IMR-90 (cell line): ENCODE results near the gene AKR1C4. TPM values are rescaled to one million over a fixed set of nuclear protein-coding genes. Genes with fewer than 3 reads are reported as not detected.

ENCODE experiments used
- ATAC-seq: fragments of 200-7000 bp; cut with Tn5 transposase; 2 replicates; pipeline ENCODE4 v1.9.1; 2020; ENCODE audit warnings: low read depth, mild to moderate bottlenecking, moderate library complexity
- BruUV-seq: library from RNA; stranded (reverse); fragments of 400-500 nt; replicated peaks from 2 replicates; lab custom pipeline; 2021; lab: Mats Ljungman, UMichigan
- CTCF ChIA-PET: fragments of 300-600 bp; formaldehyde crosslinking; extraction: SDS; loops from one replicate; lab custom pipeline; 2021; ENCODE audit warnings: antibody characterized with exemption; lab: Yijun Ruan, JAX
- POLR2A ChIA-PET: fragments of 300-600 bp; sonication (Branson Sonifier 250); formaldehyde crosslinking; loops from one replicate; lab custom pipeline; 2022; ENCODE audit warnings: antibody characterized with exemption; ENCODE audit not compliant: unreplicated experiment; lab: Charles Lee
- DNase-seq: peaks from one replicate; pipeline ENCODE4 v3.0.0; 2013
- H2AFZ ChIP-seq: replicated peaks from 2 replicates; pipeline ENCODE3; 2013; ENCODE audit warnings: low read length, mild to moderate bottlenecking; ENCODE audit not compliant: poor library complexity
- H2AK5ac ChIP-seq: 2 replicates; pipeline ENCODE4 v1.6.1; 2013; ENCODE audit warnings: low read depth, low read length, inconsistent platforms
- H2AK9ac ChIP-seq: replicated peaks from 2 replicates; pipeline ENCODE3; 2013; ENCODE audit warnings: mild to moderate bottlenecking, low read depth, low read length, moderate library complexity; ENCODE audit not compliant: poor library complexity
- H2BK120ac ChIP-seq: 2 replicates; pipeline ENCODE4 v1.6.1; 2013; ENCODE audit warnings: low read depth, low read length, inconsistent platforms
- H2BK15ac ChIP-seq: 3 replicates; pipeline ENCODE4 v1.6.1; 2013; ENCODE audit warnings: low read depth, low read length, inconsistent platforms
- H2BK20ac ChIP-seq: 2 replicates; pipeline ENCODE4 v1.6.1; 2013; ENCODE audit warnings: low read depth, mild to moderate bottlenecking, inconsistent platforms, low read length, moderate library complexity
- H2BK5ac ChIP-seq: 2 replicates; pipeline ENCODE4 v1.6.1; 2013; ENCODE audit warnings: mild to moderate bottlenecking, low read depth, low read length, inconsistent platforms; ENCODE audit not compliant: poor library complexity, severe bottlenecking
- H3K14ac ChIP-seq: replicated peaks from 2 replicates; pipeline ENCODE4 v1.6.1; 2013; ENCODE audit warnings: low read depth, low read length, inconsistent platforms
- H3K18ac ChIP-seq: 2 replicates; pipeline ENCODE4 v1.6.1; 2013; ENCODE audit warnings: low read depth, low read length, control low read depth
- H3K23ac ChIP-seq: 2 replicates; pipeline ENCODE4 v1.6.1; 2013; ENCODE audit warnings: low read depth, low read length, inconsistent platforms
- H3K27ac ChIP-seq: 2 replicates; pipeline ENCODE4 v1.5.1; 2013; ENCODE audit warnings: mild to moderate bottlenecking, control low read depth, low read length; ENCODE audit not compliant: insufficient read depth
- H3K27me3 ChIP-seq: 2 replicates; pipeline ENCODE4 v1.6.1; 2013; ENCODE audit warnings: low read length; ENCODE audit not compliant: control insufficient read depth, insufficient read depth
- H3K36me3 ChIP-seq: 2 replicates; pipeline ENCODE4 v1.6.1; 2013; ENCODE audit warnings: low read length, mixed read lengths; ENCODE audit not compliant: control insufficient read depth, insufficient read depth
- H3K4ac ChIP-seq: 2 replicates; pipeline ENCODE4 v1.6.1; 2013; ENCODE audit warnings: low read depth, low read length, inconsistent platforms
- H3K4me1 ChIP-seq: 2 replicates; pipeline ENCODE4 v1.6.1; 2013; ENCODE audit warnings: low read length, mixed read lengths; ENCODE audit not compliant: control insufficient read depth, insufficient read depth
- H3K4me2 ChIP-seq: 2 replicates; pipeline ENCODE4 v1.6.1; 2013; ENCODE audit warnings: low read depth, mild to moderate bottlenecking, control low read depth, low read length, moderate library complexity
- H3K4me3 ChIP-seq: 2 replicates; pipeline ENCODE4 v1.5.1; 2013; ENCODE audit warnings: low read depth, mild to moderate bottlenecking, control low read depth, low read length, moderate library complexity; ENCODE audit not compliant: insufficient read depth
- H3K56ac ChIP-seq: 2 replicates; pipeline ENCODE4 v1.6.1; 2013; ENCODE audit warnings: low read length, inconsistent platforms; ENCODE audit not compliant: insufficient read depth; ENCODE audit errors: extremely low read depth
- H3K79me1 ChIP-seq, 2 experiments: 2 replicates each; pipeline ENCODE4 v1.6.1; 2013; ENCODE audit warnings: low read length in 2 of 2, inconsistent platforms in 1 of 2, low read depth in 1 of 2
- H3K9ac ChIP-seq: 2 replicates; pipeline ENCODE4 v1.6.1; 2013; ENCODE audit warnings: low read depth, low read length, control low read depth
- H3K9me1 ChIP-seq: 2 replicates; pipeline ENCODE4 v1.6.1; 2013; ENCODE audit warnings: low read length, inconsistent platforms; ENCODE audit not compliant: insufficient read depth
- H3K9me3 ChIP-seq: 2 replicates; pipeline ENCODE4 v1.6.1; 2013; ENCODE audit warnings: low read length; ENCODE audit not compliant: control insufficient read depth, insufficient read depth
- H4K20me1 ChIP-seq: 2 replicates; pipeline ENCODE4 v1.6.1; 2013; ENCODE audit warnings: low read length, inconsistent platforms; ENCODE audit not compliant: insufficient read depth
- H4K5ac ChIP-seq: 2 replicates; pipeline ENCODE4 v1.6.1; 2013; ENCODE audit warnings: mild to moderate bottlenecking, low read depth, low read length, control low read depth
- H4K8ac ChIP-seq, 2 experiments: 2 replicates each; pipeline ENCODE4 v1.6.1; 2013; ENCODE audit warnings: low read depth in 2 of 2, low read length in 2 of 2, control low read depth in 1 of 2, inconsistent platforms in 1 of 2
- H4K91ac ChIP-seq: 2 replicates; pipeline ENCODE4 v1.6.1; 2013; ENCODE audit warnings: low read depth, low read length, inconsistent platforms; ENCODE audit not compliant: insufficient read depth
- BHLHE40 ChIP-seq: fragments of 150-350 bp; IDR thresholded peaks from 2 replicates; pipeline ENCODE4 v1.6.1; 2016; ENCODE audit warnings: mild to moderate bottlenecking, low read depth, low read length
- CEBPB ChIP-seq: IDR thresholded peaks from 2 replicates; pipeline ENCODE4 v1.6.1; 2012; ENCODE audit warnings: low read depth, low read length, improper control_type of control experiment
- CHD1 ChIP-seq: IDR thresholded peaks from 2 replicates; pipeline ENCODE4 v1.6.1; 2012; ENCODE audit warnings: low read depth, low read length, improper control_type of control experiment
- CTCF ChIP-seq: conservative IDR thresholded peaks from 2 replicates; pipeline ENCODE4 v1.5.1; 2012; ENCODE audit warnings: mild to moderate bottlenecking, low read depth, low read length, improper control_type of control experiment
- ELK1 ChIP-seq: fragments of 150-350 bp; IDR thresholded peaks from 2 replicates; pipeline ENCODE4 v1.6.1; 2016; ENCODE audit warnings: low read depth, mild to moderate bottlenecking, low read length, moderate library complexity, borderline replicate concordance
- FOS ChIP-seq: fragments of 150-350 bp; IDR thresholded peaks from 2 replicates; pipeline ENCODE4 v1.6.1; 2016; ENCODE audit warnings: low read depth, low read length
- MAZ ChIP-seq: IDR thresholded peaks from 2 replicates; pipeline ENCODE4 v1.6.1; 2012; ENCODE audit warnings: low read depth, mild to moderate bottlenecking, low read length, improper control_type of control experiment, moderate library complexity, borderline replicate concordance
- MXI1 ChIP-seq: IDR thresholded peaks from 2 replicates; pipeline ENCODE4 v1.6.1; 2012; ENCODE audit warnings: low read depth, mild to moderate bottlenecking, low read length, moderate library complexity, borderline replicate concordance
- NFE2L2 ChIP-seq: fragments of 150-350 bp; IDR thresholded peaks from 2 replicates; pipeline ENCODE4 v1.6.1; 2016; ENCODE audit warnings: low read depth, mild to moderate bottlenecking, low read length
- POLR2A ChIP-seq: IDR thresholded peaks from 2 replicates; pipeline ENCODE4 v1.6.1; 2012; ENCODE audit warnings: mild to moderate bottlenecking, low read depth, low read length
- RAD21 ChIP-seq: IDR thresholded peaks from 2 replicates; pipeline ENCODE4 v1.6.1; 2012; ENCODE audit warnings: low read length, improper control_type of control experiment
- RFX5 ChIP-seq: IDR thresholded peaks from 2 replicates; pipeline ENCODE4 v1.8.0; 2012; ENCODE audit warnings: low read depth, mild to moderate bottlenecking, low read length, moderate library complexity
- SMC3 ChIP-seq: fragments of 150-350 bp; IDR thresholded peaks from 2 replicates; pipeline ENCODE4 v1.6.1; 2016; ENCODE audit warnings: low read depth, mild to moderate bottlenecking, antibody characterized with exemption, low read length, moderate library complexity
- WGBS, 2 experiments: methylation state at CpG; one replicate each; pipeline versions ENCODE4 v1.1.5 to v1.1.7; 2013; ENCODE audit warnings: missing lambda C conversion rate in 2 of 2; ENCODE audit not compliant: insufficient read length in 1 of 2; ENCODE audit errors: extremely low coverage in 2 of 2; 5-methylcytosine and 5-hydroxymethylcytosine counted together
- dilution Hi-C: fragments of 300-500 bp; cut with HindIII; formaldehyde crosslinking; loops from one replicate; pipeline ENCODE4 v1.14.3; 2018; ENCODE audit warnings: low sequenced_read_pairs; ENCODE audit not compliant: unreplicated experiment
- in situ Hi-C: fragments of 300-500 bp; cut with MboI; formaldehyde crosslinking; loops from 3 replicates; pipeline ENCODE4 v1.14.3; 2019; ENCODE audit warnings: low sequenced_read_pairs, inconsistent platforms, mixed read lengths
- intact Hi-C: fragments of 100-400 bp; cut with micrococcal nuclease; formaldehyde crosslinking; loops from 2 replicates; pipeline ENCODE4 v1.10.0; 2022
- polyA plus RNA-seq, 3 experiments: library from polyadenylated mRNA; depleted of rRNA; stranded (reverse); fragments of >200 nt; gene quantifications; 2 replicates each; pipeline ENCODE4 v1.2.3, GENCODE V29; 2012; ENCODE audit warnings: low replicate concordance in 1 of 3
- total RNA-seq: library from RNA; depleted of rRNA; stranded (reverse); fragments of >200 nt; gene quantifications from 2 replicates; pipeline ENCODE4 v1.2.3, GENCODE V29; 2012

AKR1C4 gene
- total and polyA plus RNA-seq, 2 of the 4 experiments (the other 2 are of a cell fraction): not detected

GRCh38 chr10:5206799-5207198, 10.2 kb downstream of the AKR1C4 start:
- BruUV-seq: no TSS peak
- H3K36me3 ChIP-seq: no peaks in the 10 kb centered on the region
- in situ Hi-C loops: no loop called here
- H3K27me3 ChIP-seq: no peaks in the 10 kb centered on the region
- ChIA-PET POLR2A (no interaction called here), CTCF (no interaction called here)
- H3K14ac ChIP-seq: no peak overlapping the region
- H2BK15ac ChIP-seq: no peak overlapping the region
- peaks cover 2% of the 10 kb centered on the region; the same call in 1 of the 2 replicates for H3K9me3 ChIP-seq
- H3K4me3 ChIP-seq: no peak overlapping the region
- no peak overlapping the region for H2AFZ ChIP-seq
- no peak overlapping the region for H3K27ac ChIP-seq
- no peaks in the 10 kb centered on the region for H4K20me1 ChIP-seq
- H3K9me1 ChIP-seq: no peaks in the 10 kb centered on the region
- H3K23ac ChIP-seq: no peak overlapping the region
- H3K4me2 ChIP-seq: no peak overlapping the region
- no peaks in the 10 kb centered on the region for H3K4me1 ChIP-seq
- no peak overlapping the region for H3K56ac ChIP-seq
- no peak overlapping the region for H2BK20ac ChIP-seq
- no peak overlapping the region for H4K5ac ChIP-seq
- H4K8ac ChIP-seq: no peak overlapping the region
- DNase-seq: no peak
- no peak overlapping the region for H2AK9ac ChIP-seq
- H3K79me1 ChIP-seq: no peaks in the 10 kb centered on the region
- no peak overlapping the region for H2BK120ac ChIP-seq
- ATAC-seq: no peak
- H3K18ac ChIP-seq: no peak overlapping the region
- no peak overlapping the region for H3K4ac ChIP-seq
- H4K91ac ChIP-seq: no peak overlapping the region
- H3K9ac ChIP-seq: no peak overlapping the region
- no peak overlapping the region for H2BK5ac ChIP-seq
- intact Hi-C loops: no loop called here
- no CpG with 5 or more reads among the region's 6 CpGs for WGBS, 2 experiments
- TF ChIP-seq SMC3 (no peak), CHD1 (no peak), NFE2L2 (no peak), MXI1 (no peak), BHLHE40 (no peak), CEBPB (no peak), RFX5 (no peak), FOS (no peak), CTCF (no peak), RAD21 (no peak), ELK1 (no peak), POLR2A (no peak), MAZ (no peak)
- dilution Hi-C loops: no loop called here
- H2AK5ac ChIP-seq: no peak overlapping the region
